Uterus (tissue), 4 donors: Measurements from ENCODE around the gene FAM13B. TPM values are rescaled to one million over a fixed set of nuclear protein-coding genes. Genes with fewer than 3 reads are reported as not detected.

Source experiments
- DNase-seq, 2 donors: peaks; one replicate each; pipeline ENCODE4 v3.0.0-alpha.2; 2019 to 2020
- H3K27ac ChIP-seq, 2 donors: fragments of 200-600 bp; sonication (generic); 1 replicate in 1 of 2; 2 replicates in 1 of 2; pipeline ENCODE4 v1.5.1; 2016 to 2018
- H3K27me3 ChIP-seq, 2 donors: fragments of 200-600 bp; sonication (generic); one replicate each; pipeline ENCODE4 v1.5.1; 2018 to 2019; ENCODE audit warnings: control low read depth in 1 of 2
- H3K36me3 ChIP-seq, 2 donors: fragments of 200-600 bp; sonication (generic); one replicate each; pipeline ENCODE4 v1.5.1; 2019; ENCODE audit warnings: control low read depth in 1 of 2
- H3K4me1 ChIP-seq, 2 donors: fragments of 200-600 bp; sonication (generic); one replicate each; pipeline ENCODE4 v1.5.1; 2018 to 2019; ENCODE audit warnings: control low read depth in 1 of 2
- H3K4me3 ChIP-seq, 2 donors: fragments of 200-600 bp; sonication (generic); 1 replicate in 1 of 2; 2 replicates in 1 of 2; pipeline ENCODE4 v1.5.1; 2018 to 2019; ENCODE audit warnings: mild to moderate bottlenecking in 1 of 2
- H3K9me3 ChIP-seq, 2 donors: fragments of 200-600 bp; sonication (generic); one replicate each; pipeline ENCODE4 v1.5.1; 2019; ENCODE audit warnings: control low read depth in 1 of 2
- CTCF ChIP-seq, 4 experiments: fragments of 200-600 bp in 2 of 4; fragments of 450-650 bp in 2 of 4; sonication (generic) in 2 of 4; IDR thresholded peaks; one replicate each; pipeline ENCODE4 v1.5.1; 2016 to 2019; ENCODE audit warnings: antibody characterized with exemption in 4 of 4, mild to moderate bottlenecking in 2 of 4, moderate library complexity in 1 of 4
- POLR2A ChIP-seq, 2 donors: fragments of 450-650 bp; IDR thresholded peaks; one replicate each; pipeline ENCODE4 v1.6.1; 2016; ENCODE audit warnings: antibody characterized with exemption in 2 of 2, mild to moderate bottlenecking in 1 of 2, moderate library complexity in 1 of 2
- intact Hi-C: fragments of 100-400 bp; cut with DNase I; formaldehyde crosslinking; loops from one replicate; pipeline ENCODE4 v1.15.1; 2023; ENCODE audit warnings: low total_unique reads
- total RNA-seq, 4 donors: library from RNA; depleted of rRNA in 3 of 4; stranded (reverse); fragments of >200 nt in 3 of 4; gene quantifications; one replicate each; pipeline versions ENCODE4 v1.1.0 to v1.2.4, GENCODE V29; 2014 to 2023
- donor health status: DM: yes; HTN: yes; CAD: no.

Gene FAM13B
- total RNA-seq, 4 donors from 2014 or later, result 40.6 to 104 (median 58.1) TPM

- TF ChIP-seq POLR2A (IDR thresholded peaks at IDR 0.05) (no peak), CTCF (IDR thresholded peaks at IDR 0.05) (no peak)
- H3K4me3 ChIP-seq, result no peak overlapping the region
- H3K4me1 ChIP-seq, result no peaks in the 10 kb centered on the region
- H3K36me3 ChIP-seq, result no peaks in the 10 kb centered on the region
- intact Hi-C loops, result no loop called here
- no peak overlapping the region for H3K27ac ChIP-seq
- H3K27me3 ChIP-seq, result no peaks in the 10 kb centered on the region
- no peaks in the 10 kb centered on the region for H3K9me3 ChIP-seq
- DNase-seq, result no peak
These were observed 99.4 kb downstream of the FAM13B start for GRCh38 chr5:137933491-137933911.

- Histone ChIP-seq H3K27me3 (no peaks in the 10 kb centered on the region), H3K4me1 (no peaks in the 10 kb centered on the region), H3K36me3 (no peaks in the 10 kb centered on the region), H3K4me3 (no peak overlapping the region), H3K9me3 (no peaks in the 10 kb centered on the region), H3K27ac (no peak overlapping the region)
- no peak for TF ChIP-seq CTCF (IDR thresholded peaks at IDR 0.05)
- no peak for TF ChIP-seq POLR2A (IDR thresholded peaks at IDR 0.05)
- intact Hi-C loops, result no loop called here
- DNase-seq, result no peak
These were observed 100.1 kb downstream of the FAM13B start for GRCh38 chr5:137932800-137933199.

- no peak for DNase-seq
- Histone ChIP-seq H3K9me3 (no peaks in the 10 kb centered on the region), H3K27ac (no peak overlapping the region), H3K4me3 (no peak overlapping the region), H3K36me3 (no peaks in the 10 kb centered on the region), H3K4me1 (no peaks in the 10 kb centered on the region), H3K27me3 (no peaks in the 10 kb centered on the region)
- intact Hi-C loops, result no loop called here
- TF ChIP-seq POLR2A (IDR thresholded peaks at IDR 0.05) (no peak), CTCF (IDR thresholded peaks at IDR 0.05) (no peak)
These were observed 109.0 kb downstream of the FAM13B start for GRCh38 chr5:137923856-137924255.

- no peaks in the 10 kb centered on the region for H3K36me3 ChIP-seq
- H3K9me3 ChIP-seq, result no peaks in the 10 kb centered on the region
- intact Hi-C loops, result no loop called here
- TF ChIP-seq CTCF (IDR thresholded peaks at IDR 0.05) (no peak), POLR2A (IDR thresholded peaks at IDR 0.05) (no peak)
- no peaks in the 10 kb centered on the region for H3K4me1 ChIP-seq
- no peak overlapping the region for H3K4me3 ChIP-seq
- H3K27ac ChIP-seq, result no peak overlapping the region
- no peak for DNase-seq
- no peaks in the 10 kb centered on the region for H3K27me3 ChIP-seq
These were observed 110.9 kb downstream of the FAM13B start for GRCh38 chr5:137921931-137922330.

GRCh38 chr5:137916923-137917322, 116.0 kb downstream of the FAM13B start:
- H3K4me3 ChIP-seq, result no peak overlapping the region
- H3K27me3 ChIP-seq, result no peaks in the 10 kb centered on the region
- DNase-seq, result no peak
- no peaks in the 10 kb centered on the region for H3K4me1 ChIP-seq
- no peaks in the 10 kb centered on the region for H3K36me3 ChIP-seq
- intact Hi-C loops, result no loop called here
- H3K27ac ChIP-seq, result no peak overlapping the region
- TF ChIP-seq CTCF (IDR thresholded peaks at IDR 0.05), result no peak
- TF ChIP-seq POLR2A (IDR thresholded peaks at IDR 0.05), result no peak
- no peaks in the 10 kb centered on the region for H3K9me3 ChIP-seq
